LNCAP (cell line): ENCODE measurements around the gene TGFBI.

Source experiments
- CTCF ChIP-seq: fragments of 450-650 bp; IDR thresholded peaks from 2 replicates; pipeline ENCODE4 v1.5.1; 2017; ENCODE audit warnings: mild to moderate bottlenecking

Gene TGFBI

GRCh38 chr5:136094189-136094912 lies 65.6 kb downstream of the TGFBI start:
- TF ChIP-seq CTCF = no peak

DNA sequence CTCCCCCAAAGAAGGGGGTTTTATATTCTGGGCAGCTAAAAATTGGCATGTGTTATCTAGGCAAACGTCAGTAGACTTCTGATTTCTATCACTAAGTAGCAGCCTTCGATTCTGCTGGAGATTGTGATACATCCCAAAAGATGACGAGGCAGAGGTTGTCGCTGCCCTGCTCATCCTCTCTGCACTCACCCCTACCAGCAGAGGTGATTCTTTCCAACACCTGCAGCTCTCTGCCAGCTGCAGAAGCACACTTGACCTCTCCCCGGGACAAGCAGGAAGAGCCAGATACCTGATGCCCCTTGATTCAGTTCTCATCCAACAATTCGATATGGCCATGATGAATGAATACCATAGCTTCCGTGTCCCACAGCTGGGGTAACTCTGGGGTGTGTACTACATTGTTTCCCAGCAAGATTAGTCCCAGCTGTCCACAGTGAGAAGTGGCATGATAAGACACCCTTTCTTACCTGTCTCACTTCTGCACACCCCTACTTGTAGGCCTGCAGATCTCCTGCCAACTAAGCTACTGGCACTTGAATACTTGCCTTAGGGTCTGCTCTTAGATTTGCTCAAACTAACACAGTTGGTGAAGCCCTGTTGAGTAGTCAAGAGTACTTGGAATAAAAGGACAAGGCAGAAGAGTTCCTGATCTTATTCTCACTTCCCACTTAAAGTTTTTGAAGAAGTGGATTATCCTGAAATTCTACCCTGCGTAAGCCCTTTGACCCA lies 66.3 kb downstream of the TGFBI start:
- no peak for TF ChIP-seq CTCF

DNA sequence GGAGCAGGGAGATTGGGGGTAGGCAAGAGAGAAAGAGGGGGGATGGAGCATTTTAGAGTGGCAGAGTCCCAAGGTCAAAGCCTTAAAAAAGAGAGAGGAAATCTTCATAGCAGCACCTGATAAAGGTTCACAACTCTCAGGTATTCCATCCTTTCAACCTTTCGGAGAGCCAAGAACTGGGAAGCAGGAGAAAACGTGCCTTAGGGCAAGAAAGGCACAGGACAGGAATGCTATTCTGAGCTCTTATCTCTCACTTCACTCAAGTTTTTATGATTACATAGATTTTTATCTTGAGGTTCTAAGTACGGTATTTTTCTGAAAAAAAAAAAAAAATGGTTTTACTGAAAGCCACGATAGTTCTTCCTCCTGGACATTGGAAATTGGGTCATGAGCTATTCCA lies 69.4 kb downstream of the TGFBI start:
- TF ChIP-seq CTCF = no peak

DNA sequence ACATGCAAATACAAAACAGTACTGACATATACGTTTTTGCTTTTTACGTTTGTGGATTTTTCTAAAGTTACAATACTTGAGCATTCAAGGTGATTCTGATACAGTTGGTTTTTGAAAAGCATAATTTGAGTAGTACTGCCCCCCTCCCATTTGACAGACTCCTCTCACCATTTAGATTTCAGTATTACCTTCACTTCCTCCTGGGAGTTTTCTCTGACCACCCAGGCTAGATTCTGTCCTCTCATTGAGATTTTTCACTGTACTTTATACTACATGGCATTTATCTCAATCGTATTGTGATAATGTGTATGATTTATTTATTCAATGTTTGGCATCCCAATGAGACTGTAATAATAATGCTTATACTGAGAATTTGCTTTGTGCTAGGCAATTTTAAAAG lies 71.1 kb downstream of the TGFBI start:
- TF ChIP-seq CTCF = no peak

GRCh38 chr5:136101884-136102283 lies 73.1 kb downstream of the TGFBI start:
- TF ChIP-seq CTCF = no peak

DNA sequence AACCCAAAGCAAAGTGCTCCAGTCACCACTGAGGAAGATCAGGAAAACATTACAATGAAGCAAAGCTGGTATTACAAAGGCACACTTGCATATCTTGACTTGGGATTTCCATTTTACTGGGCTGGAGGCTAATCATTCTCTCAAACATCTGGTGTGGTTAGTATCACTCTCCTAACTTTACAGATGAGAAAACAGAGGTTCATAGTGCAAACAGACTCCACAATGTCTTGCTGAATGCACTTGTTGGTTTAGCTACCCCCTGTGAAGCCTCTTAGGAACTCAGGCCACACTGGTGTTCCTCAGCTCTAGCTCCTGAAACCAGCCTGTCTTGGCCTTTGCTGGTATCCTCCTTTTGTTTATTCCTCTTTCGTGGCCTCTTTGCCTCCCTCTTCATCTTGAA lies 74.3 kb downstream of the TGFBI start:
- TF ChIP-seq CTCF = no peak

- no peak for TF ChIP-seq CTCF
These were observed 75.6 kb downstream of the TGFBI start for GRCh38 chr5:136104306-136104965.
